A673 (cell line): Measurements from ENCODE around the gene NUDT13.

Experiments used
- EZH2 ChIP-seq: fragments of 200-600 bp; sonication (generic); IDR thresholded peaks from 2 replicates; pipeline ENCODE4 v1.6.1; 2017; ENCODE audit warnings: borderline replicate concordance, low read depth, mild to moderate bottlenecking, mixed read lengths, antibody characterized with exemption, low read length; ENCODE audit not compliant: poor library complexity, severe bottlenecking
- TF ChIP-seq, protein P1 (sequence below): fragments of 300-800, 200-600 bp; sonication (generic); conservative IDR thresholded peaks from 2 replicates; pipeline ENCODE4 v1.5.1; 2017; ENCODE audit warnings: low read depth, mild to moderate bottlenecking, antibody characterized with exemption, low read length, moderate library complexity, mixed read lengths

DNA sequence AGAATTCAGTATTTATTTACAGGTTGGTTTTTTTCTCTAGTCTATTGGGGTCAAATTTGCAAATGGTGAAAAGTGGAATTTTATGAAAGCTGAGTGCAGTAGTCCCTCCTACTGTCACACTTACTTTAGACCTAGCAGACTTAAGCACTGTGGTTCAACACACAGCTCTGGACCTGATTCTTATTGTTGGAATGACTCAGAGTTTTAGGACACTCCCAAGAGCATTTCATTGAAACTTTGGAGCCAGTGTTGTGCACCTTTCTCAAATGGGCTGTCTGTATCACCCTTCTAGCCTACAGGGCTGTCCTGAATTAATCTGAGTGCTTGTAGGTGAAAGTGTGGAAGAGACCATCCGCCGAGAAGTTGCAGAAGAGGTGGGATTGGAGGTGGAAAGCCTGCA, 16.1 kb downstream of the NUDT13 start:
- TF ChIP-seq EZH2 = no peak
- TF ChIP-seq, protein P1, sequence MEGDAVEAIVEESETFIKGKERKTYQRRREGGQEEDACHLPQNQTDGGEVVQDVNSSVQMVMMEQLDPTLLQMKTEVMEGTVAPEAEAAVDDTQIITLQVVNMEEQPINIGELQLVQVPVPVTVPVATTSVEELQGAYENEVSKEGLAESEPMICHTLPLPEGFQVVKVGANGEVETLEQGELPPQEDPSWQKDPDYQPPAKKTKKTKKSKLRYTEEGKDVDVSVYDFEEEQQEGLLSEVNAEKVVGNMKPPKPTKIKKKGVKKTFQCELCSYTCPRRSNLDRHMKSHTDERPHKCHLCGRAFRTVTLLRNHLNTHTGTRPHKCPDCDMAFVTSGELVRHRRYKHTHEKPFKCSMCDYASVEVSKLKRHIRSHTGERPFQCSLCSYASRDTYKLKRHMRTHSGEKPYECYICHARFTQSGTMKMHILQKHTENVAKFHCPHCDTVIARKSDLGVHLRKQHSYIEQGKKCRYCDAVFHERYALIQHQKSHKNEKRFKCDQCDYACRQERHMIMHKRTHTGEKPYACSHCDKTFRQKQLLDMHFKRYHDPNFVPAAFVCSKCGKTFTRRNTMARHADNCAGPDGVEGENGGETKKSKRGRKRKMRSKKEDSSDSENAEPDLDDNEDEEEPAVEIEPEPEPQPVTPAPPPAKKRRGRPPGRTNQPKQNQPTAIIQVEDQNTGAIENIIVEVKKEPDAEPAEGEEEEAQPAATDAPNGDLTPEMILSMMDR = no peak
